Activated CD8-positive, alpha-beta T cell treated with anti-CD3 and anti-CD28 coated beads for 36 hours (primary cell): ENCODE measurements around the gene SOX13. TPM values are rescaled to one million over a fixed set of nuclear protein-coding genes. Genes with fewer than 3 reads are reported as not detected.
"Not testable (repeated sequence)": the region's sequence is repeated elsewhere in the genome, so short reads cannot be mapped to it uniquely, and the experiment has no call there.

Source experiments
- ATAC-seq: fragments of 200-7000 bp; cut with Tn5 transposase; one replicate; pipeline ENCODE4 v1.10.0; 2021; ENCODE audit warnings: mild to moderate bottlenecking, moderate library complexity
- CTCF ChIA-PET: fragments of 350-600 bp; sonication (Branson Sonifier 250); formaldehyde crosslinking; loops from one replicate; lab custom pipeline; 2021; ENCODE audit warnings: antibody characterized with exemption; lab: Charles Lee
- POLR2A ChIA-PET: fragments of 350-600 bp; sonication (Branson Sonifier 250); formaldehyde crosslinking; loops from one replicate; lab custom pipeline; 2021; ENCODE audit warnings: antibody characterized with exemption; lab: Charles Lee
- DNase-seq: peaks from one replicate; pipeline ENCODE4 v3.0.0-alpha.2; 2020
- H3K27ac Mint-ChIP-seq: one replicate; pipeline ENCODE4 v1.8.0; 2021; ENCODE audit warnings: mild to moderate bottlenecking, mixed read lengths
- H3K27me3 Mint-ChIP-seq: one replicate; pipeline ENCODE4 v1.8.0; 2021; ENCODE audit warnings: mixed read lengths
- H3K36me3 Mint-ChIP-seq: one replicate; pipeline ENCODE4 v1.8.0; 2021; ENCODE audit warnings: low read depth, mixed read lengths
- H3K4me1 Mint-ChIP-seq: one replicate; pipeline ENCODE4 v1.8.0; 2021; ENCODE audit warnings: low read depth, mixed read lengths
- H3K4me3 Mint-ChIP-seq: one replicate; pipeline ENCODE4 v1.8.0; 2021; ENCODE audit warnings: mild to moderate bottlenecking, moderate library complexity, mixed read lengths
- H3K9me3 Mint-ChIP-seq: one replicate; pipeline ENCODE4 v1.8.0; 2021; ENCODE audit warnings: mixed read lengths
- CTCF ChIP-seq: fragments of 200-600 bp; IDR thresholded peaks from one replicate; pipeline ENCODE4 v1.8.0; 2022; ENCODE audit warnings: antibody characterized with exemption, mild to moderate bottlenecking
- intact Hi-C: fragments of 100-400 bp; cut with micrococcal nuclease; formaldehyde crosslinking; loops from one replicate; pipeline ENCODE4 v1.10.0; 2022
- total RNA-seq, 2 experiments: library from RNA; stranded (reverse); gene quantifications; one replicate each; pipeline ENCODE4 v1.2.3, GENCODE V29; 2021

The SOX13 gene
- total RNA-seq, 2 experiments from 2014 or later, result 1.6 to 1.7 TPM

- Mint-ChIP-seq H3K27me3 (no peaks in the 10 kb centered on the region), H3K4me3 (no peak overlapping the region), H3K27ac (no peak overlapping the region), H3K36me3 (no peaks in the 10 kb centered on the region), H3K4me1 (no peaks in the 10 kb centered on the region), H3K9me3 (no peaks in the 10 kb centered on the region)
- ChIA-PET CTCF (no interaction called here), POLR2A (no interaction called here)
- DNase-seq (no peak), ATAC-seq (no peak)
- no peak for TF ChIP-seq CTCF
- intact Hi-C loops, result no loop called here
Observed at GRCh38 chr1:204094856-204095634, 22.1 kb downstream of the SOX13 start.

- ChIA-PET POLR2A (no interaction called here), CTCF (no interaction called here)
- Mint-ChIP-seq H3K4me3 (no peak overlapping the region), H3K27me3 (no peaks in the 10 kb centered on the region), H3K36me3 (no peaks in the 10 kb centered on the region), H3K9me3 (no peaks in the 10 kb centered on the region), H3K27ac (no peak overlapping the region), H3K4me1 (peaks cover 2% of the 10 kb centered on the region)
- intact Hi-C loops, result no loop called here
- ATAC-seq (peak; percentile 53), DNase-seq (no peak)
- no peak for TF ChIP-seq CTCF
Observed at GRCh38 chr1:204096931-204097330, 24.0 kb downstream of the SOX13 start.

GRCh38 chr1:204098683-204099082 is 25.8 kb downstream of the SOX13 start:
- no peak for TF ChIP-seq CTCF
- Mint-ChIP-seq H3K4me1 (peaks cover 19% of the 10 kb centered on the region), H3K36me3 (no peaks in the 10 kb centered on the region), H3K4me3 (no peak overlapping the region), H3K9me3 (no peaks in the 10 kb centered on the region), H3K27ac (no peak overlapping the region), H3K27me3 (no peaks in the 10 kb centered on the region)
- ChIA-PET POLR2A (no interaction called here), CTCF (interaction anchor here (1.0 kb wide), 1 partner anchor 25 kb away, joined by 3 read pairs; no protein-coding TSS in a partner anchor)
- intact Hi-C loops, result no loop called here
- ATAC-seq (no peak), DNase-seq (no peak)

GRCh38 chr1:204099754-204100153 is 26.8 kb downstream of the SOX13 start:
- H3K27ac Mint-ChIP-seq, ATAC-seq, intact Hi-C loops, H3K27me3 Mint-ChIP-seq, H3K36me3 Mint-ChIP-seq, H3K4me3 Mint-ChIP-seq, DNase-seq, H3K9me3 Mint-ChIP-seq: not testable (repeated sequence)
- ChIA-PET POLR2A (interaction anchor here (1.3 kb wide), 1 partner anchor 21 kb away, joined by 4 read pairs; no protein-coding TSS in a partner anchor), CTCF (interaction anchor here (1.5 kb wide), 1 partner anchor 29 kb away, joined by 5 read pairs; no protein-coding TSS in a partner anchor)
- H3K4me1 Mint-ChIP-seq, result peaks cover 29% of the 10 kb centered on the region

GRCh38 chr1:204102029-204102611 is 29.2 kb downstream of the SOX13 start:
- peaks cover 35% of the 10 kb centered on the region for H3K4me1 Mint-ChIP-seq
- H3K4me3 Mint-ChIP-seq, result no peak overlapping the region
- DNase-seq (peak; percentile 41), ATAC-seq (peak; percentile 11)
- POLR2A ChIA-PET, result interaction anchor here (0.9 kb wide), 1 partner anchor 292 kb away, joined by 3 read pairs; no protein-coding TSS in a partner anchor
- CTCF ChIA-PET, result no interaction called here
- peak overlapping the region; percentile 83 for H3K27ac Mint-ChIP-seq
- TF ChIP-seq CTCF, result no peak
- no peaks in the 10 kb centered on the region for H3K27me3 Mint-ChIP-seq
- no peaks in the 10 kb centered on the region for H3K36me3 Mint-ChIP-seq
- no peaks in the 10 kb centered on the region for H3K9me3 Mint-ChIP-seq
- intact Hi-C loops, result no loop called here
